ENCODE results near the gene PRCD. TPM values are rescaled to one million over a fixed set of nuclear protein-coding genes. Genes with fewer than 3 reads are reported as not detected.
A peak's percentile ranks its signal among the peaks of the same experiment; 100 is the strongest.

PRCD gene
- polyA plus RNA-seq, 1 of the 3 experiments (the other 2 are of a cell fraction), result 2.2 TPM

- TF ChIP-seq, protein P1, sequence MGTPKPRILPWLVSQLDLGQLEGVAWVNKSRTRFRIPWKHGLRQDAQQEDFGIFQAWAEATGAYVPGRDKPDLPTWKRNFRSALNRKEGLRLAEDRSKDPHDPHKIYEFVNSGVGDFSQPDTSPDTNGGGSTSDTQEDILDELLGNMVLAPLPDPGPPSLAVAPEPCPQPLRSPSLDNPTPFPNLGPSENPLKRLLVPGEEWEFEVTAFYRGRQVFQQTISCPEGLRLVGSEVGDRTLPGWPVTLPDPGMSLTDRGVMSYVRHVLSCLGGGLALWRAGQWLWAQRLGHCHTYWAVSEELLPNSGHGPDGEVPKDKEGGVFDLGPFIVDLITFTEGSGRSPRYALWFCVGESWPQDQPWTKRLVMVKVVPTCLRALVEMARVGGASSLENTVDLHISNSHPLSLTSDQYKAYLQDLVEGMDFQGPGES (IDR thresholded peaks at IDR 0.05; ENCODE audit: low read depth, low read length), result no peak
- no peak for TF ChIP-seq EP300 (IDR thresholded peaks at IDR 0.05; ENCODE audit: borderline replicate concordance in 1 of 2, low read depth in 1 of 2, low read length in 1 of 2)
- peak; percentile 89 for TF ChIP-seq YY1 (IDR thresholded peaks at IDR 0.05; ENCODE audit: low read depth)
- TF ChIP-seq RCOR1 (IDR thresholded peaks at IDR 0.05; ENCODE audit: low read length), result peak; percentile 4; the same call in 1 of the 2 replicates
- TF ChIP-seq FOSL2 (IDR thresholded peaks at IDR 0.05; ENCODE audit: borderline replicate concordance, low read depth), result no peak
- TF ChIP-seq GABPA (IDR thresholded peaks at IDR 0.05; ENCODE audit: low read depth), result no peak
- TF ChIP-seq, protein P2, sequence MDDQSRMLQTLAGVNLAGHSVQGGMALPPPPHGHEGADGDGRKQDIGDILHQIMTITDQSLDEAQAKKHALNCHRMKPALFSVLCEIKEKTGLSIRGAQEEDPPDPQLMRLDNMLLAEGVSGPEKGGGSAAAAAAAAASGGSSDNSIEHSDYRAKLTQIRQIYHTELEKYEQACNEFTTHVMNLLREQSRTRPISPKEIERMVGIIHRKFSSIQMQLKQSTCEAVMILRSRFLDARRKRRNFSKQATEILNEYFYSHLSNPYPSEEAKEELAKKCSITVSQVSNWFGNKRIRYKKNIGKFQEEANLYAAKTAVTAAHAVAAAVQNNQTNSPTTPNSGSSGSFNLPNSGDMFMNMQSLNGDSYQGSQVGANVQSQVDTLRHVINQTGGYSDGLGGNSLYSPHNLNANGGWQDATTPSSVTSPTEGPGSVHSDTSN (IDR thresholded peaks at IDR 0.05), result no peak
- TF ChIP-seq REST (IDR thresholded peaks at IDR 0.05; ENCODE audit: low read depth, low read length), result peak; percentile 62
- no peak; the same call in 1 of the 2 replicates for TF ChIP-seq ELF1 (IDR thresholded peaks at IDR 0.05)
- TF ChIP-seq SMC3 (IDR thresholded peaks at IDR 0.05; ENCODE audit: low read depth, low read length), result 0 out of 2 replicates have a peak, but pooled peaks have one; percentile 1
- no peak; the same call in 1 of the 2 replicates for TF ChIP-seq NRF1 (IDR thresholded peaks at IDR 0.05; ENCODE audit: low read depth, low read length)
Observed at GRCh38 chr17:76557368-76558197, 17.7 kb downstream of the PRCD start (continued).

Data from SK-N-SH (cell line).